ENCODE data around the gene PCAT6. TPM values are rescaled to one million over a fixed set of nuclear protein-coding genes. Genes with fewer than 3 reads are reported as not detected.

PCAT6 gene
- total and polyA plus RNA-seq, 10 donors, result 0.81 to 2.4 (median 1.3) TPM; not detected in 3

DNA sequence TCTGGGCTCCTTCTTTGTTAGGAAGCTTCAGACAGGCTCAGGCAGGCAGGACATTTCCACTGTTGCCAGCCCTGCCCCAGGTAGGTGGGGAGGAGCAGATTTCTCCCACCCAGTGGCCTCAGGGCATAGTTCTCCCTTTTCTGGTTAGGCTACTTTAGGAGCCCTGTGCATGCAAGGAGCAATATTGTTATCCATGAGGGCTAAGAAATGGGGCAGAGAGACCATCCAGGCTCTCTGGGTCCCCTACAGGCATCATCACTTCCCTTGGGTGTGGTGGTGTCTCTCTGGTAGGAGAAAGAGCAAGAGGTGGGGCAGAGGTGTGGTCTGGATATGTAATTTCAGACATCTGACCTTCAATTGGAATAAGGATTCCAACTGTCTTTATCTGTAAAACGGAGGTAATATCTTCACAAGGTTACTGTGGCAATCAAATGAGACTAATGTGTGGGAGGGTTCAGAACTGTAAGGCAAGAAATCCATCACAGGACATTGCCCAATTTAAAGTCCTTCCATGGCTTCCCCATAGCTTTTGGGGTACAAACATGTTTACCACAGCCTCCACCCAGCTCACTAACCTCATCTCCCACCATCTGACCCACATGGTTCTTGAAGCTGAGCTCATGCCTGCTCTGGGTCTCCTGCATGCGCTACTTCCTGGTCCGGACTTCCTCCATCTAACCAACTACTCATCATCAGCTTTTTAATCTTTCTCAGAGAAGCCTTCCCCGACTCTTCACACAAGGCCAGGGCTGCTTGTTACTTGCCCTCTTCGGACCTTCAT is 26.1 kb downstream of the PCAT6 start:
- WGBS, 5 donors, result 35 to 62% (median 37%) methylated on average over 5 of the region's 5 CpGs
- peaks cover 0 to 32% (median 22%) of the 10 kb centered on the region in 6 donors for H3K4me1 ChIP-seq
- no peak overlapping the region for H3K27ac ChIP-seq
- peaks cover 0 to 8% (median 0%) of the 10 kb centered on the region in 7 donors for H3K27me3 ChIP-seq (replicated peaks in 1 of 7)
- no peak overlapping the region for H3K4me3 ChIP-seq
- H3K9me3 ChIP-seq, result no peaks in the 10 kb centered on the region
- DNase-seq, result no peak
- intact Hi-C loops (cut with DNase I; ENCODE audit: low total_unique reads), result no loop called here
- TF ChIP-seq POLR2A (IDR thresholded peaks at IDR 0.05) (no peak), POLR2AphosphoS5 (IDR thresholded peaks at IDR 0.05) (no peak)
- TF ChIP-seq, protein P1, sequence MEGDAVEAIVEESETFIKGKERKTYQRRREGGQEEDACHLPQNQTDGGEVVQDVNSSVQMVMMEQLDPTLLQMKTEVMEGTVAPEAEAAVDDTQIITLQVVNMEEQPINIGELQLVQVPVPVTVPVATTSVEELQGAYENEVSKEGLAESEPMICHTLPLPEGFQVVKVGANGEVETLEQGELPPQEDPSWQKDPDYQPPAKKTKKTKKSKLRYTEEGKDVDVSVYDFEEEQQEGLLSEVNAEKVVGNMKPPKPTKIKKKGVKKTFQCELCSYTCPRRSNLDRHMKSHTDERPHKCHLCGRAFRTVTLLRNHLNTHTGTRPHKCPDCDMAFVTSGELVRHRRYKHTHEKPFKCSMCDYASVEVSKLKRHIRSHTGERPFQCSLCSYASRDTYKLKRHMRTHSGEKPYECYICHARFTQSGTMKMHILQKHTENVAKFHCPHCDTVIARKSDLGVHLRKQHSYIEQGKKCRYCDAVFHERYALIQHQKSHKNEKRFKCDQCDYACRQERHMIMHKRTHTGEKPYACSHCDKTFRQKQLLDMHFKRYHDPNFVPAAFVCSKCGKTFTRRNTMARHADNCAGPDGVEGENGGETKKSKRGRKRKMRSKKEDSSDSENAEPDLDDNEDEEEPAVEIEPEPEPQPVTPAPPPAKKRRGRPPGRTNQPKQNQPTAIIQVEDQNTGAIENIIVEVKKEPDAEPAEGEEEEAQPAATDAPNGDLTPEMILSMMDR (IDR thresholded peaks at IDR 0.05 in 8 of 11, conservative IDR thresholded peaks at IDR 0.05 in 3 of 11), result no peak
- H3K36me3 ChIP-seq, result no peaks in the 10 kb centered on the region

DNA sequence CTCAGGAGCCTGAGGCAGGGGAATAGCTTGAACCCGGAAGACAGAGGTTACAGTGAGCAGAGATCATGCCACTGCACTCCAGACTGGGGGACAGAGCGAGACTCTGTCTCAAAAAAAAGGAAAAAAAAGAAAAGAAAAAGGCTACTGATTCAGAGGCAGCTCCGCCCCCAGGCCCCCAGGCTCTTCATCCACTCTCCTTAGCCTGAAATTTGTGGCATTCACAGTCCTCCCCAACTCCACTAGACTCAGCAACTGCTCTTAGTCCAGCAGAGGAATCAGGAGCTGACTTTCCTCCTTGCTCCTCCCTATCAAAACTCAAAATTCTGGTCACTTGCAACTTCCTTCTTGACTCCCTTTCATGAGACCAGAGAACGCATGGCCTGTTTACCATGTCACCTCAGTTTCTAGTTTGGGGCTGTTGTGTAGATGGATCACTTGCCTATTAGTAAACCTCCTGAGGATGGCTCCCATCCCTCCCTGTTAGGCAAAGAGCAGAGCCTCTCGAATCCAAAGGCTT is 27.1 kb downstream of the PCAT6 start:
- H3K4me3 ChIP-seq, result no peak overlapping the region
- peaks cover 0 to 8% (median 0%) of the 10 kb centered on the region in 7 donors for H3K27me3 ChIP-seq (replicated peaks in 1 of 7)
- intact Hi-C loops (cut with DNase I; ENCODE audit: low total_unique reads), result no loop called here
- H3K9me3 ChIP-seq, result no peaks in the 10 kb centered on the region
- H3K36me3 ChIP-seq, result no peaks in the 10 kb centered on the region
- H3K4me1 ChIP-seq, result peaks cover 0 to 32% (median 22%) of the 10 kb centered on the region in 6 donors
- H3K27ac ChIP-seq, result no peak overlapping the region
- WGBS, 5 donors, result 77 to 91% (median 90%) methylated on average over 5 of the region's 5 CpGs
- TF ChIP-seq POLR2AphosphoS5 (IDR thresholded peaks at IDR 0.05), result no peak
- TF ChIP-seq POLR2A (IDR thresholded peaks at IDR 0.05), result no peak
- DNase-seq, result no peak

DNA sequence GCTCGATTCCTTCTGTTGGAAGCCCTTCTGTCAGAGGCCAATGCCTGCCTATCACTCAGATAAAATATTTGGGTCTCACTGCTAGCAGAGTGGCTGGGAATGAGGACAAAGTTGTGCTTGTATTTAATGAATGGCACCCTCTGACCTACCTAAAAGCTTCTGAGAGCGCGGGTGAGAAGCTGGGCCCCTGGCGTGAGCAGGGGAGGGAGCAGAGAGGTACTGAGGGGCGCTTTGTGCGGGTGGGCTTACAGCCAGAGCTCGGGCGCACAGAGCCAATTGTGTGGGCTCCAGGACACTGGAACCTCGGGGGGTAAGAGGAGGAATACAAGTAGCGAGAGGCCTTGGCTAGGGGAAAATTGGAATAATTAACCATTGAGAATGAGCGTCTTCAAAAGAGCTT is 32.3 kb downstream of the PCAT6 start:
- peaks cover 0 to 6% (median 0%) of the 10 kb centered on the region in 6 donors for H3K4me1 ChIP-seq
- 87 to 96% (median 91%) methylated on average over 11 of the region's 11 CpGs for WGBS, 5 donors
- TF ChIP-seq, protein P1 (IDR thresholded peaks at IDR 0.05 in 8 of 11, conservative IDR thresholded peaks at IDR 0.05 in 3 of 11), result no peak
- TF ChIP-seq POLR2A (IDR thresholded peaks at IDR 0.05), result no peak
- no peak for TF ChIP-seq POLR2AphosphoS5 (IDR thresholded peaks at IDR 0.05)
- H3K27ac ChIP-seq, result no peak overlapping the region
- no peaks in the 10 kb centered on the region for H3K9me3 ChIP-seq
- H3K36me3 ChIP-seq, result no peaks in the 10 kb centered on the region
- intact Hi-C loops (cut with DNase I; ENCODE audit: low total_unique reads), result no loop called here
- H3K27me3 ChIP-seq (replicated peaks in 1 of 7), result no peaks in the 10 kb centered on the region
- H3K4me3 ChIP-seq, result no peak overlapping the region
- DNase-seq, result no peak

DNA sequence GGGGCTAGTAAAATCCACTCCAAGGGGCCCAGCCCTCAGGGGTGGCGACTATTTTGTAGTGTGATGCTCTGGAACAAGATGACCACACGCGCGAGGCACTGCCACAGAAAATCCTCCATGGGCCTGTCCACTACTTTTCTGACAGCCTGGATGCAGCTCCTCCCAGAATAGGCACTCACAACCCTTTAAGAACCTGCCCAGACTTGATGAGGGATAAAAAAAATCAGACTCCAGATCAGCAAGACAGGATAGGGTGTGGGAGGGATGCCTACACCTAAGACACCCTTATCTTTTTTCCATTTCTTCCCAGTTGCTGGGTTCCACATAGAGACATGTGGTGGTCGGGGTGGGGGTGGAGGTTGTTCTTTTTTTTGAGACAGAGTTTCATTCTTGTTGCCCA is 33.5 kb downstream of the PCAT6 start:
- Histone ChIP-seq H3K27me3 (replicated peaks in 1 of 7) (no peaks in the 10 kb centered on the region), H3K4me1 (peaks cover 0 to 6% (median 0%) of the 10 kb centered on the region in 6 donors), H3K4me3 (no peak overlapping the region), H3K27ac (no peak overlapping the region), H3K36me3 (no peaks in the 10 kb centered on the region), H3K9me3 (no peaks in the 10 kb centered on the region)
- DNase-seq, result no peak
- WGBS, 5 donors, result 88 to 97% (median 94%) methylated on average over 4 to 5 of the region's 5 CpGs
- intact Hi-C loops (cut with DNase I; ENCODE audit: low total_unique reads), result no loop called here
- TF ChIP-seq, protein P1 (IDR thresholded peaks at IDR 0.05 in 8 of 11, conservative IDR thresholded peaks at IDR 0.05 in 3 of 11), result no peak
- no peak for TF ChIP-seq POLR2AphosphoS5 (IDR thresholded peaks at IDR 0.05)

All from spleen (tissue), 11 donors.